Type B pancreatic cell (in vitro differentiated cells): ENCODE data around the gene SMC2. TPM values are rescaled to one million over a fixed set of nuclear protein-coding genes. Genes with fewer than 3 reads are reported as not detected.

Experiments
- DNase-seq: peaks from one replicate; pipeline ENCODE4 v3.0.0; 2021; ENCODE audit warnings: mixed read lengths; ENCODE audit not compliant: unreplicated experiment; ENCODE audit errors: extremely low spot score
- H3K27ac Mint-ChIP-seq: 2 replicates; pipeline ENCODE4 v1.8.0; 2021; ENCODE audit warnings: mild to moderate bottlenecking, mixed read lengths
- H3K27me3 Mint-ChIP-seq: 2 replicates; pipeline ENCODE4 v1.8.0; 2021; ENCODE audit warnings: mixed read lengths
- H3K36me3 Mint-ChIP-seq: 2 replicates; pipeline ENCODE4 v1.8.0; 2021; ENCODE audit warnings: mixed read lengths
- H3K4me1 Mint-ChIP-seq: one replicate; pipeline ENCODE4 v1.8.0; 2021; ENCODE audit warnings: mixed read lengths; ENCODE audit not compliant: unreplicated experiment
- H3K4me3 Mint-ChIP-seq: 2 replicates; pipeline ENCODE4 v1.8.0; 2021; ENCODE audit warnings: mild to moderate bottlenecking, mixed read lengths
- H3K9me3 Mint-ChIP-seq: 2 replicates; pipeline ENCODE4 v1.8.0; 2021; ENCODE audit warnings: mixed read lengths
- total RNA-seq: library from RNA; stranded (reverse); gene quantifications from 2 replicates; pipeline ENCODE4 v1.2.1, GENCODE V29; 2021; ENCODE audit warnings: low replicate concordance
- TF ChIP-seq, protein P1 (sequence below): fragments of 200-600 bp; sonication (generic); conservative IDR thresholded peaks from 2 replicates; pipeline ENCODE4 v1.5.0; 2021; ENCODE audit warnings: antibody characterized with exemption, mild to moderate bottlenecking

SMC2 gene
- total RNA-seq, 1 donor from 2014 or later: 40.5 TPM

DNA sequence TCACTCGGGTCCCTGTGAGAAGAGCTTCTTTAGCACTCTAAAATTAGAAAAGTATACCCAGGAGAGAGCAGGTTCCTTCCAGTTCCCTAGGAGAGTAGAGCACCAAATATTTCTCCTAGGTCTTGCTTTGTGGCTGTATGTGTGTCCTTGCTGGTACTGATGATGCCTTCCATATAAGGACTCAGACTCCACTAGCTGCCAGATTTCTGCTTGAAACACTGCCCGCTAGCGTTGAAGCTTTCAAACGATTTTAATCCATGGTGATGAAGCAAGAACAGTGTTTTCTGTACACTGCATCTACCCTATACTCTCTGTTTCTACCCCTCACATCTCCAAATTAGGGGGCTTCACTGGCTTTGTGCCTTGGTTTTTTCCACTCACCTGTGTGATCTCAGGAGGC is 2.4 kb upstream of the SMC2 start:
- TF ChIP-seq, protein P1, sequence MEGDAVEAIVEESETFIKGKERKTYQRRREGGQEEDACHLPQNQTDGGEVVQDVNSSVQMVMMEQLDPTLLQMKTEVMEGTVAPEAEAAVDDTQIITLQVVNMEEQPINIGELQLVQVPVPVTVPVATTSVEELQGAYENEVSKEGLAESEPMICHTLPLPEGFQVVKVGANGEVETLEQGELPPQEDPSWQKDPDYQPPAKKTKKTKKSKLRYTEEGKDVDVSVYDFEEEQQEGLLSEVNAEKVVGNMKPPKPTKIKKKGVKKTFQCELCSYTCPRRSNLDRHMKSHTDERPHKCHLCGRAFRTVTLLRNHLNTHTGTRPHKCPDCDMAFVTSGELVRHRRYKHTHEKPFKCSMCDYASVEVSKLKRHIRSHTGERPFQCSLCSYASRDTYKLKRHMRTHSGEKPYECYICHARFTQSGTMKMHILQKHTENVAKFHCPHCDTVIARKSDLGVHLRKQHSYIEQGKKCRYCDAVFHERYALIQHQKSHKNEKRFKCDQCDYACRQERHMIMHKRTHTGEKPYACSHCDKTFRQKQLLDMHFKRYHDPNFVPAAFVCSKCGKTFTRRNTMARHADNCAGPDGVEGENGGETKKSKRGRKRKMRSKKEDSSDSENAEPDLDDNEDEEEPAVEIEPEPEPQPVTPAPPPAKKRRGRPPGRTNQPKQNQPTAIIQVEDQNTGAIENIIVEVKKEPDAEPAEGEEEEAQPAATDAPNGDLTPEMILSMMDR: no peak
- H3K4me3 Mint-ChIP-seq: peak overlapping the region; percentile 100
- H3K36me3 Mint-ChIP-seq: no peaks in the 10 kb centered on the region
- no peaks in the 10 kb centered on the region for H3K9me3 Mint-ChIP-seq
- DNase-seq: no peak
- no peaks in the 10 kb centered on the region for H3K27me3 Mint-ChIP-seq
- H3K27ac Mint-ChIP-seq: peak overlapping the region; percentile 99
- peaks cover 27% of the 10 kb centered on the region for H3K4me1 Mint-ChIP-seq

DNA sequence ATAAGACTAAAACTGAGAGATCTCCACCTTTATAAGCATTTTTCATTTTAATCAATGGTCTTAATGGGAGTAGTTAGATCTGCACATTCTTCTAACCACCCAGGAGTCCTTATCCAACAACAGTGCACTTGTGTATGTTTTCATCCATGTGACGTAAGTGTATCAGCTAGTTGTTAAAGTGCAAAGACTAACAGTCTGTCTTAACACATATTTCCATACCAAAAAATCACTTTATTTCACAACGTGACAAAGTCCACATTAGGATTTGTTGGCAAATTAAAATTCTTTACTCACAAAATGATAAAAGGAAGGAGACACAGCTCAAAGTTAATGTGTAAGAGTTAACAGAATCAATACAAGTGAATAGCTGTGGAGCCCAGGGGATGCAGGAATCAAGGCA is 1.9 kb upstream of the SMC2 start:
- H3K27me3 Mint-ChIP-seq: no peaks in the 10 kb centered on the region
- peak overlapping the region; percentile 99 for H3K27ac Mint-ChIP-seq
- H3K9me3 Mint-ChIP-seq: no peaks in the 10 kb centered on the region
- DNase-seq: no peak
- peak overlapping the region; percentile 100 for H3K4me3 Mint-ChIP-seq
- H3K36me3 Mint-ChIP-seq: no peaks in the 10 kb centered on the region
- TF ChIP-seq, protein P1: no peak
- H3K4me1 Mint-ChIP-seq: peaks cover 27% of the 10 kb centered on the region

DNA sequence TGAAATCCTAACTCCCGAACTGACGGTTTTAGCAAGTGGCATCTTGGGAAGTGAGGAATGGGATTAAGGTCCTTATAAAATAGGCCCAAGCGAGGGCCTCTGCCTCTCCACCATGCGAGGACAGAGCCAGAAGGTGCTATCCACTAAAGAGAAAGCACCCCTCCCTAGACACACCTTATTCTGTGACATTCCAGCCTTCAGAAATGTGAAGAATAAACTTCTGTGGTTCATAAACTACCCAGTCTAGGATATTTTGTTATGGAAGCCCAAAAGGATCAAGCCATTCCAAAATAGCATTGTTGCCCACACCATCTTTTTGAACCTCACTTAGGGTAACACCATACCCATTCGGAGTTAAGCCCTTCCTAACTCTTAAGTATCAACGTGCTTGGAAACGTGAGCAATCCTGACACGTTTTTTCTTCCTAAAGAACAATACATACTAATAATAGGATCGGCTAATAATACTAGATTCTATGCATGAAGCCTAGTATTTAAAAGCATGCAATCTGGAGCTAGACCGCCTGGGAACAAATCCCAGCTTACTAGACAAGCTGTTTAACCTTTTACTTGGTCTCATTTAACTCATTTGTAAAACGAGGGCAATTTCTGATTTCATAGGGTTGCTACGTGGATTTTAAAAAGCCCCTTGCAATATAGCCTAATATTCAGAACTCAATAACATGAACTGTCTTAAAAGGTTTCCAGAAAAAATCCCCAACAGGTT is 1.1 kb upstream of the SMC2 start:
- H3K4me1 Mint-ChIP-seq: peaks cover 27% of the 10 kb centered on the region
- peak overlapping the region; percentile 99 for H3K27ac Mint-ChIP-seq
- TF ChIP-seq, protein P1: no peak
- H3K4me3 Mint-ChIP-seq: peak overlapping the region; percentile 100
- no peaks in the 10 kb centered on the region for H3K9me3 Mint-ChIP-seq
- no peaks in the 10 kb centered on the region for H3K27me3 Mint-ChIP-seq
- no peak for DNase-seq
- H3K36me3 Mint-ChIP-seq: no peaks in the 10 kb centered on the region

DNA sequence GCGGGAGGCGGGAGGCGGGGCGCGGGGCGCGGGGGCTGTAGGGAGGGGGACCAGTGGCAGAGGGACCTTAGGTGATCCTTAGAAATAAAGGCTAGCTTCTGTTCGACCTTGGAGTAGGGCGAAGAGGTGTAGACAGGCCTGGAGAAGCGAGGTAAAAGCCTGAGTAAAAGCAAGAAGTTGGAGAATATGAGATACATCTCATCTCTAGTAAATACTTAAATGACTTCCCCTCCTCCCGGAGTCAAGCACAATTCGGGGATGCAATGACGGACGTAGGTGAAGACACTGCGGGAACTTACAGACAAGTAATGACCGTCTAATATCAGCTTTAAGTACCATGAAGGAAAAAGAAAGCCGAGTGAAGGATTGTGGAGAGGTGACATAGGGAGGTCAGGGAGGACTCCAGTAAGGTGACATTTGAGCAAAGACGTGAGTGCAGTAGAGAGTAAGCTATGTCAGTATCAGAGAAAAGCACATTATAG is 466 bp downstream of the SMC2 start:
- TF ChIP-seq, protein P1: no peak
- Mint-ChIP-seq H3K4me3 (peak overlapping the region; percentile 100), H3K36me3 (no peaks in the 10 kb centered on the region), H3K4me1 (peaks cover 27% of the 10 kb centered on the region), H3K9me3 (no peaks in the 10 kb centered on the region), H3K27me3 (no peaks in the 10 kb centered on the region), H3K27ac (peak overlapping the region; percentile 99)
- no peak for DNase-seq

DNA sequence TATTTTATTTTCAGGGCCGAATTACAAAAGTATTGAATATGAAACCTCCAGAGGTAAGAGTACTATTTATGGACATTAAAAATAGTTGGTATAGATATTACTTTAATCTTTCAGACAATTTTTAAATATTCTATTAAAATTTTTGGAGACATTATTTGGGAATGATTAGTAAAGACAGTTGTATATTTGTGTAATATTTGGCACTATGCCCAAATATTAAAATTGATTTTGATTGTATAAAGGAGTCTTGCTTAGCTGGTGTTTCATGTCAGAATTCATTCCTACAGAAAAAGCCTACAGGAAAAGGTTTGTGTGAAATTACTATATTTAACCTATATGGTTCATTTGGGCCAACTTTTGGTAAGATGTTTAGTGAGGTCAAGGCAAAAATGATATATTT is 5.5 kb downstream of the SMC2 start:
- Mint-ChIP-seq H3K9me3 (no peaks in the 10 kb centered on the region), H3K27ac (no peak overlapping the region), H3K36me3 (peaks cover 16% of the 10 kb centered on the region), H3K4me3 (no peak overlapping the region), H3K4me1 (peaks cover 10% of the 10 kb centered on the region), H3K27me3 (no peaks in the 10 kb centered on the region)
- no peak for DNase-seq
- TF ChIP-seq, protein P1: no peak
